ENCODE data around the gene ABCG4.

DNA sequence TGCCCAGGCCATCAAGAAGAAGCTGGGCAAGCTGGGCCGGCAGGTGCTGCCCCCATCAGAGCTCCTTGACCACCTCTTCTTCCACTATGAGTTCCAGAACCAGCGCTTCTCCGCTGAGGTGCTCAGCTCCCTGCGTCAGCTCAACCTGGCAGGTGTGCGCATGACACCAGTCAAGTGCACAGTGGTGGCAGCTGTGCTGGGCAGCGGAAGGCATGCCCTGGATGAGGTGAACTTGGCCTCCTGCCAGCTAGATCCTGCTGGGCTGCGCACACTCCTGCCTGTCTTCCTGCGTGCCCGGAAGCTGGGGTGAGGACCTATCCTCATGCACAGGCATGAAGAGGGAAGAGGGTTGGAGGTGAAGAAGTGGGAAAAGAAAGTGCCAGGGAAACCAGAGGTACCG, 31.1 kb downstream of the ABCG4 start:
- TF ChIP-seq CEBPB (IDR thresholded peaks at IDR 0.05), result no peak
- TF ChIP-seq REST (IDR thresholded peaks at IDR 0.05; ENCODE audit: low read depth), result no peak
- no peak for TF ChIP-seq TAF1 (IDR thresholded peaks at IDR 0.05; ENCODE audit: low read depth)
- TF ChIP-seq NFIC (IDR thresholded peaks at IDR 0.05), result peak; percentile 69
- TF ChIP-seq, protein P1, sequence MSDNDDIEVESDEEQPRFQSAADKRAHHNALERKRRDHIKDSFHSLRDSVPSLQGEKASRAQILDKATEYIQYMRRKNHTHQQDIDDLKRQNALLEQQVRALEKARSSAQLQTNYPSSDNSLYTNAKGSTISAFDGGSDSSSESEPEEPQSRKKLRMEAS (IDR thresholded peaks at IDR 0.05), result no peak
- TF ChIP-seq RAD21 (IDR thresholded peaks at IDR 0.05; ENCODE audit: low read depth), result no peak
- TF ChIP-seq EP300 (IDR thresholded peaks at IDR 0.05; ENCODE audit: borderline replicate concordance), result no peak
- TF ChIP-seq FOXM1 (IDR thresholded peaks at IDR 0.05; ENCODE audit: borderline replicate concordance, low read depth), result no peak
- TF ChIP-seq YY1 (IDR thresholded peaks at IDR 0.05; ENCODE audit: low read depth), result no peak
- no peak for TF ChIP-seq ZBTB7A (IDR thresholded peaks at IDR 0.05; ENCODE audit: low read depth)
